Trophoblast cell (in vitro differentiated cells and primary cell): ENCODE data around the gene ARMH2.
A peak's percentile ranks its signal among the peaks of the same experiment; 100 is the strongest.
"Not testable (repeated sequence)": the region's sequence is repeated elsewhere in the genome, so short reads cannot be mapped to it uniquely, and the experiment has no call there.

ENCODE experiments used
- DNase-seq, 2 donors: peaks; one replicate each; pipeline ENCODE4 v3.0.0-alpha.2; 2016
- H2AFZ ChIP-seq: 2 replicates; pipeline ENCODE4 v1.6.1; 2013; ENCODE audit warnings: low read length, moderate library complexity, mild to moderate bottlenecking; ENCODE audit not compliant: insufficient read depth, poor library complexity
- H2AK5ac ChIP-seq: 2 replicates; pipeline ENCODE4 v1.6.1; 2013; ENCODE audit warnings: mild to moderate bottlenecking, low read length
- H2BK120ac ChIP-seq: 2 replicates; pipeline ENCODE4 v1.6.1; 2013; ENCODE audit warnings: low read length, mild to moderate bottlenecking, moderate library complexity; ENCODE audit not compliant: insufficient read depth, poor library complexity
- H2BK12ac ChIP-seq: 2 replicates; pipeline ENCODE4 v1.6.1; 2013; ENCODE audit warnings: mild to moderate bottlenecking, low read length, moderate library complexity
- H2BK5ac ChIP-seq: 2 replicates; pipeline ENCODE4 v1.6.1; 2013; ENCODE audit warnings: low read length, low read depth, moderate library complexity, mild to moderate bottlenecking; ENCODE audit not compliant: poor library complexity
- H3K14ac ChIP-seq: 2 replicates; pipeline ENCODE4 v1.6.1; 2013; ENCODE audit warnings: mild to moderate bottlenecking, low read length
- H3K18ac ChIP-seq: 2 replicates; pipeline ENCODE4 v1.6.1; 2013; ENCODE audit warnings: mild to moderate bottlenecking, low read length
- H3K23ac ChIP-seq: 2 replicates; pipeline ENCODE4 v1.6.1; 2013; ENCODE audit warnings: low read length
- H3K27ac ChIP-seq: 2 replicates; pipeline ENCODE4 v1.5.1; 2013; ENCODE audit warnings: low read depth, mild to moderate bottlenecking, inconsistent platforms, low read length, moderate library complexity
- H3K27me3 ChIP-seq: 2 replicates; pipeline ENCODE4 v1.6.1; 2013; ENCODE audit warnings: inconsistent platforms, mild to moderate bottlenecking, low read length, moderate library complexity; ENCODE audit not compliant: insufficient read depth
- H3K36me3 ChIP-seq, 2 experiments: 1 replicate in 1 of 2; 2 replicates in 1 of 2; pipeline ENCODE4 v1.6.1; 2013; ENCODE audit warnings: low read length in 2 of 2, mild to moderate bottlenecking in 2 of 2, moderate library complexity in 1 of 2; ENCODE audit not compliant: insufficient read depth in 2 of 2, control insufficient read depth in 1 of 2
- H3K4ac ChIP-seq: 2 replicates; pipeline ENCODE4 v1.6.1; 2013; ENCODE audit warnings: low read depth, mild to moderate bottlenecking, low read length, moderate library complexity
- H3K4me1 ChIP-seq, 2 experiments: 1 replicate in 1 of 2; 2 replicates in 1 of 2; pipeline ENCODE4 v1.6.1; 2013; ENCODE audit warnings: low read length in 2 of 2, mild to moderate bottlenecking in 2 of 2, moderate library complexity in 1 of 2; ENCODE audit not compliant: insufficient read depth in 2 of 2, control insufficient read depth in 1 of 2
- H3K4me2 ChIP-seq: 2 replicates; pipeline ENCODE4 v1.6.1; 2013; ENCODE audit warnings: inconsistent platforms, mild to moderate bottlenecking, low read length, moderate library complexity
- H3K4me3 ChIP-seq: 2 replicates; pipeline ENCODE4 v1.5.1; 2013; ENCODE audit warnings: mild to moderate bottlenecking, low read depth, low read length, inconsistent platforms
- H3K79me1 ChIP-seq: one replicate; pipeline ENCODE4 v1.6.1; 2013; ENCODE audit warnings: low read length
- H3K79me2 ChIP-seq: 2 replicates; pipeline ENCODE4 v1.6.1; 2013; ENCODE audit warnings: low read length, mild to moderate bottlenecking; ENCODE audit not compliant: control insufficient read depth, insufficient read depth, poor library complexity
- H3K9ac ChIP-seq: 2 replicates; pipeline ENCODE4 v1.6.1; 2013; ENCODE audit warnings: mild to moderate bottlenecking, low read length
- H3K9me3 ChIP-seq: 2 replicates; pipeline ENCODE4 v1.6.1; 2013; ENCODE audit warnings: low read depth, mild to moderate bottlenecking, control low read depth, inconsistent platforms, low read length; ENCODE audit not compliant: insufficient read depth
- H4K12ac ChIP-seq: 2 replicates; pipeline ENCODE4 v1.6.1; 2013; ENCODE audit warnings: low read depth, mild to moderate bottlenecking, low read length, moderate library complexity
- H4K8ac ChIP-seq: 2 replicates; pipeline ENCODE4 v1.6.1; 2013; ENCODE audit warnings: low read depth, mild to moderate bottlenecking, low read length, moderate library complexity
- H4K91ac ChIP-seq: one replicate; pipeline ENCODE4 v1.6.1; 2013; ENCODE audit warnings: low read depth, mild to moderate bottlenecking, low read length, moderate library complexity
- WGBS: extraction: QIAGEN DNeasy Blood & Tissue Kit; methylation state at CpG from one replicate; pipeline ENCODE4 v1.1.7; 2013; ENCODE audit warnings: missing lambda C conversion rate; ENCODE audit not compliant: insufficient read length, insufficient coverage; ENCODE audit errors: extremely low coverage; 5-methylcytosine and 5-hydroxymethylcytosine counted together

ARMH2 gene

DNA sequence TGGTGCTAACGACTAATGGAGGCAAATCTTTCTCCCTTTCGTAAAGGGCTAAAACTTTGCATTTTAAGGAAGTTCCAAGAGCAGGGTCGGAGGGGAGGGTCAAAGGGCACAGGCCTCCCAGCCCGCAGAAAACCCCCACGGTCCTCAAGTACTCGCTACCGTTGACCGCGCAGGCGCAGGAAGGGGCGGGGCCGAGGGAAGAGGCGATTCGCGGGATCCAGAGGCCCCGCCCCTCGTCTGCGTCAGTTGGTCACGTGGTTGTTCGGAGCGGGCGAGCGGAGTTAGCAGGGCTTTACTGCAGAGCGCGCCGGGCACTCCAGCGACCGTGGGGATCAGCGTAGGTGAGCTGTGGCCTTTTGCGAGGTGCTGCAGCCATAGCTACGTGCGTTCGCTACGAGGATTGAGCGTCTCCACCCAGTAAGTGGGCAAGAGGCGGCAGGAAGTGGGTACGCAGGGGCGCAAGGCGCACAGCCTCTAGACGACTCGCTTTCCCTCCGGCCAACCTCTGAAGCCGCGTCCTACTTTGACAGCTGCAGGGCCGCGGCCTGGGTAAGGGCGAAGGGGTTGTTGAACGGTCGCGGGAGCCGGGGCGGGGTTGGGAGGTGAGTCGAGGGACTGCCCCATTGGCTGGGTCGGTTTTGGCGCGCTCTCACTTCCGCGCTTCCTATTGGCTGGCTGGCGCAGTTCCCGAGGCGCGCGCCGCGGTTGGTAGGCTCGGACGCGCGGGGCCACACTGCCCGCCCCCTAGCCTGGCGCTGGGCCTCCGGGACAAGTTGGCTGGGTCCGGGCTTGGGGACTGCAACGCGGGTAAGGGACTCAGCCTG is 23.8 kb downstream of the ARMH2 start, which contains the start of gene GMNN:
Gene GMNN (plus strand): TSS at position 242 of the 824 bp plus-strand sequence. CDS start 2,310 bp downstream, outside the sequence.
- DNase-seq: peak; percentile 97 to 99
- H2BK12ac ChIP-seq: peak within 1 kb of the TSS; percentile 19
- H3K4me2 ChIP-seq: peak within 1 kb of the TSS; percentile 64
- H3K4ac ChIP-seq: peak within 1 kb of the TSS; percentile 86
- peaks cover 5% of the 10 kb centered on the region for H3K79me1 ChIP-seq
- H3K27ac ChIP-seq: peak within 1 kb of the TSS; percentile 87
- H2AFZ ChIP-seq: peak within 1 kb of the TSS; percentile 100
- WGBS: no CpG with 5 or more reads among the region's 75 CpGs
- peak within 1 kb of the TSS; percentile 93 for H3K18ac ChIP-seq
- H3K4me1 ChIP-seq: peaks cover 3% of the 10 kb centered on the region in 2 experiments
- no peaks in the 10 kb centered on the region for H3K27me3 ChIP-seq
- H3K9me3 ChIP-seq: no peaks in the 10 kb centered on the region
- peak within 1 kb of the TSS; percentile 91 for H2BK120ac ChIP-seq
- peak within 1 kb of the TSS; percentile 97 for H4K91ac ChIP-seq
- peak within 1 kb of the TSS; percentile 91 for H3K9ac ChIP-seq
- peaks cover 14% of the 10 kb centered on the region for H3K79me2 ChIP-seq
- peak within 1 kb of the TSS; percentile 98 for H3K4me3 ChIP-seq
- H3K23ac ChIP-seq: no peak within 1 kb of the TSS
- peak within 1 kb of the TSS; percentile 93 for H2BK5ac ChIP-seq
- H3K14ac ChIP-seq: peak within 1 kb of the TSS; percentile 98
- peak within 1 kb of the TSS; percentile 97 for H4K12ac ChIP-seq
- H3K36me3 ChIP-seq: peaks cover 0 to 3% of the 10 kb centered on the region in 2 experiments
- H2AK5ac ChIP-seq: peak within 1 kb of the TSS; percentile 90
- H4K8ac ChIP-seq: peak within 1 kb of the TSS; percentile 96

- Histone ChIP-seq H3K79me2 (no peaks in the 10 kb centered on the region), H3K4me3 (no peak overlapping the region), H4K8ac (no peak overlapping the region), H3K4ac (no peak overlapping the region), H3K79me1 (no peaks in the 10 kb centered on the region), H3K9me3 (peaks cover 2% of the 10 kb centered on the region), H4K91ac (no peak overlapping the region), H4K12ac (no peak overlapping the region), H3K23ac (no peak overlapping the region), H3K36me3 (no peaks in the 10 kb centered on the region), H3K27me3 (no peaks in the 10 kb centered on the region), H3K9ac (no peak overlapping the region), H2BK12ac (no peak overlapping the region), H2AFZ (no peak overlapping the region), H2BK120ac (no peak overlapping the region), H3K4me2 (no peak overlapping the region), H2AK5ac (no peak overlapping the region), H3K27ac (no peak overlapping the region), H3K14ac (no peak overlapping the region), H3K18ac (no peak overlapping the region), H2BK5ac (no peak overlapping the region), H3K4me1 (no peaks in the 10 kb centered on the region)
- no CpG with 5 or more reads among the region's 5 CpGs for WGBS
- DNase-seq: no peak
These were observed 30.4 kb downstream of the ARMH2 start for GRCh38 chr6:24768361-24768760.

GRCh38 chr6:24766680-24767462 is 31.8 kb downstream of the ARMH2 start:
- Histone ChIP-seq H3K36me3 (no peaks in the 10 kb centered on the region), H3K4me1 (no peaks in the 10 kb centered on the region), H3K9ac (no peak overlapping the region), H3K9me3 (peaks cover 2% of the 10 kb centered on the region), H4K91ac (no peak overlapping the region), H3K27ac (no peak overlapping the region), H2BK120ac (no peak overlapping the region), H3K4me3 (no peak overlapping the region), H3K4ac (no peak overlapping the region), H3K27me3 (no peaks in the 10 kb centered on the region), H4K12ac (no peak overlapping the region), H2AK5ac (no peak overlapping the region), H3K14ac (no peak overlapping the region), H3K79me2 (no peaks in the 10 kb centered on the region), H4K8ac (no peak overlapping the region), H3K23ac (no peak overlapping the region), H2AFZ (no peak overlapping the region), H2BK5ac (no peak overlapping the region), H2BK12ac (no peak overlapping the region), H3K4me2 (no peak overlapping the region), H3K79me1 (no peaks in the 10 kb centered on the region), H3K18ac (no peak overlapping the region)
- DNase-seq: peak in 1 of 2 donors; percentile 39
- no CpG with 5 or more reads among the region's 9 CpGs for WGBS

GRCh38 chr6:24765968-24766367 is 32.7 kb downstream of the ARMH2 start:
- not testable (repeated sequence) for H3K18ac ChIP-seq, H3K36me3 ChIP-seq, H2BK5ac ChIP-seq, H3K79me1 ChIP-seq, H4K91ac ChIP-seq, H2AFZ ChIP-seq, H2BK12ac ChIP-seq, H3K27me3 ChIP-seq, H4K12ac ChIP-seq, H4K8ac ChIP-seq, H3K4me1 ChIP-seq, H2BK120ac ChIP-seq, H2AK5ac ChIP-seq, DNase-seq, H3K9me3 ChIP-seq, H3K9ac ChIP-seq, H3K79me2 ChIP-seq, H3K4ac ChIP-seq, H3K27ac ChIP-seq, H3K4me3 ChIP-seq, H3K14ac ChIP-seq, H3K23ac ChIP-seq, H3K4me2 ChIP-seq
- WGBS: no CpG with 5 or more reads among the region's 26 CpGs
